Measurements from ENCODE around the gene USO1.
"Not testable (repeated sequence)": the region's sequence is repeated elsewhere in the genome, so short reads cannot be mapped to it uniquely, and the experiment has no call there.

USO1 gene

GRCh38 chr4:75724066-75724866 is at the start of gene USO1:
Gene USO1 (plus strand): TSS chr4:75724577. CDS start chr4:75724820, 243 bp downstream.
- peak; percentile 100 for DNase-seq
- peaks cover 53% of the 10 kb centered on the region for H3K4me1 Mint-ChIP-seq
- no peaks in the 10 kb centered on the region for H3K9me3 Mint-ChIP-seq
- H3K27ac Mint-ChIP-seq: peak within 1 kb of the TSS; percentile 99 to 100
- ATAC-seq: peak; percentile 94
- H3K27me3 Mint-ChIP-seq: no peaks in the 10 kb centered on the region
- peak within 1 kb of the TSS; percentile 99 for H3K4me3 Mint-ChIP-seq

- H3K4me1 Mint-ChIP-seq: peaks cover 18% of the 10 kb centered on the region
- no peaks in the 10 kb centered on the region for H3K27me3 Mint-ChIP-seq
- no peak overlapping the region for H3K4me3 Mint-ChIP-seq
- ATAC-seq (no peak), DNase-seq (no peak)
- no peaks in the 10 kb centered on the region for H3K9me3 Mint-ChIP-seq
- no peak overlapping the region for H3K27ac Mint-ChIP-seq
Measured at GRCh38 chr4:75675004-75675531, 49.3 kb upstream of the USO1 start.

GRCh38 chr4:75678473-75678872 is 45.9 kb upstream of the USO1 start:
- Mint-ChIP-seq H3K4me3 (no peak overlapping the region), H3K27me3 (no peaks in the 10 kb centered on the region), H3K27ac (no peak overlapping the region), H3K4me1 (peaks cover 24% of the 10 kb centered on the region), H3K9me3 (no peaks in the 10 kb centered on the region)
- DNase-seq (no peak), ATAC-seq (no peak)

- DNase-seq: no peak
- Mint-ChIP-seq H3K9me3 (no peaks in the 10 kb centered on the region), H3K27me3 (no peaks in the 10 kb centered on the region), H3K4me3 (no peak overlapping the region), H3K4me1 (peaks cover 25% of the 10 kb centered on the region), H3K27ac (no peak overlapping the region)
- no peak for ATAC-seq
Measured at GRCh38 chr4:75678965-75679364, 45.4 kb upstream of the USO1 start.

GRCh38 chr4:75679876-75680575 is 44.4 kb upstream of the USO1 start:
- Mint-ChIP-seq H3K27me3 (no peaks in the 10 kb centered on the region), H3K4me3 (no peak overlapping the region), H3K27ac (peak overlapping the region in 1 of 2 donors; percentile 19), H3K9me3 (no peaks in the 10 kb centered on the region), H3K4me1 (peaks cover 22% of the 10 kb centered on the region)
- no peak for DNase-seq
- no peak for ATAC-seq

GRCh38 chr4:75683482-75684155 is 40.8 kb upstream of the USO1 start:
- peaks cover 6 to 8% of the 10 kb centered on the region in 2 donors for H3K9me3 Mint-ChIP-seq
- peaks cover 53% of the 10 kb centered on the region for H3K4me1 Mint-ChIP-seq
- H3K27me3 Mint-ChIP-seq: no peaks in the 10 kb centered on the region
- DNase-seq (no peak), ATAC-seq (no peak)
- H3K27ac Mint-ChIP-seq: peak overlapping the region in 1 of 2 donors; percentile 61
- peak overlapping the region in 1 of 2 donors; percentile 82 for H3K4me3 Mint-ChIP-seq

- no peak for DNase-seq
- peaks cover 6 to 8% of the 10 kb centered on the region in 2 donors for H3K9me3 Mint-ChIP-seq
- ATAC-seq: no peak
- no peaks in the 10 kb centered on the region for H3K27me3 Mint-ChIP-seq
- H3K4me3 Mint-ChIP-seq: peak overlapping the region; percentile 31 to 36
- peaks cover 53% of the 10 kb centered on the region for H3K4me1 Mint-ChIP-seq
- peak overlapping the region in 1 of 2 donors; percentile 30 for H3K27ac Mint-ChIP-seq
Measured at GRCh38 chr4:75685546-75686189, 38.7 kb upstream of the USO1 start.

- no peaks in the 10 kb centered on the region for H3K27me3 Mint-ChIP-seq
- peak overlapping the region; percentile 31 to 36 for H3K4me3 Mint-ChIP-seq
- peaks cover 6 to 8% of the 10 kb centered on the region in 2 donors for H3K9me3 Mint-ChIP-seq
- H3K4me1 Mint-ChIP-seq: peaks cover 53% of the 10 kb centered on the region
- no peak for DNase-seq
- peak; percentile 58 for ATAC-seq
- peak overlapping the region in 1 of 2 donors; percentile 20 for H3K27ac Mint-ChIP-seq
Measured at GRCh38 chr4:75686346-75686745, 38.0 kb upstream of the USO1 start.

- H3K27me3 Mint-ChIP-seq, H3K4me3 Mint-ChIP-seq, ATAC-seq, DNase-seq, H3K9me3 Mint-ChIP-seq, H3K27ac Mint-ChIP-seq: not testable (repeated sequence)
- peaks cover 49% of the 10 kb centered on the region for H3K4me1 Mint-ChIP-seq
Measured at GRCh38 chr4:75687125-75687524, 37.3 kb upstream of the USO1 start.

GRCh38 chr4:75692066-75692465 is 32.3 kb upstream of the USO1 start:
- H3K4me1 Mint-ChIP-seq: peaks cover 44% of the 10 kb centered on the region
- H3K27ac Mint-ChIP-seq, DNase-seq, H3K27me3 Mint-ChIP-seq, H3K4me3 Mint-ChIP-seq, H3K9me3 Mint-ChIP-seq, ATAC-seq: not testable (repeated sequence)

- ATAC-seq (peak; percentile 85), DNase-seq (peak; percentile 26)
- Mint-ChIP-seq H3K4me1 (peaks cover 55% of the 10 kb centered on the region), H3K4me3 (no peak overlapping the region), H3K9me3 (no peaks in the 10 kb centered on the region), H3K27me3 (no peaks in the 10 kb centered on the region), H3K27ac (peak overlapping the region in 1 of 2 donors; percentile 77)
Measured at GRCh38 chr4:75696071-75696470, 28.3 kb upstream of the USO1 start.

GRCh38 chr4:75696581-75696980 is 27.8 kb upstream of the USO1 start:
- Mint-ChIP-seq H3K9me3 (no peaks in the 10 kb centered on the region), H3K4me1 (peaks cover 55% of the 10 kb centered on the region), H3K27me3 (no peaks in the 10 kb centered on the region), H3K27ac (no peak overlapping the region), H3K4me3 (no peak overlapping the region)
- DNase-seq (no peak), ATAC-seq (no peak)

GRCh38 chr4:75698162-75698962 is 26.0 kb upstream of the USO1 start:
- Mint-ChIP-seq H3K27me3 (no peaks in the 10 kb centered on the region), H3K4me1 (peaks cover 55% of the 10 kb centered on the region), H3K27ac (peak overlapping the region; percentile 91 to 93), H3K4me3 (peak overlapping the region; percentile 44 to 69), H3K9me3 (no peaks in the 10 kb centered on the region)
- ATAC-seq (peak; percentile 81), DNase-seq (peak; percentile 16 to 40)

GRCh38 chr4:75698963-75699228 is 25.5 kb upstream of the USO1 start:
- Mint-ChIP-seq H3K9me3 (no peaks in the 10 kb centered on the region), H3K4me3 (peak overlapping the region; percentile 44 to 69), H3K27me3 (no peaks in the 10 kb centered on the region), H3K27ac (peak overlapping the region; percentile 56 to 91), H3K4me1 (peaks cover 53% of the 10 kb centered on the region)
- no peak for DNase-seq
- peak; percentile 74 for ATAC-seq

Data from stimulated activated naive CD8-positive, alpha-beta T cell treated with anti-CD3 and anti-CD28 coated beads, Interleukin-15, amount 100 ng/mL, for 72 hours (primary cell).